WERI-Rb-1 (cell line): ENCODE results near the gene SMPD3.

Source experiments
- DNase-seq: peaks from one replicate; pipeline ENCODE4 v3.0.0-alpha.2; 2020
- H3K27ac ChIP-seq: fragments of 250-450 bp; sonication (Bioruptor Pico); 2 replicates; pipeline ENCODE4 v1.5.1; 2020; ENCODE audit warnings: mild to moderate bottlenecking, moderate library complexity
- H3K27me3 ChIP-seq: fragments of 250-450 bp; sonication (Bioruptor Pico); 2 replicates; pipeline ENCODE4 v1.5.1; 2021; ENCODE audit warnings: mild to moderate bottlenecking, low read depth, moderate library complexity; ENCODE audit not compliant: insufficient read depth, severe bottlenecking
- H3K36me3 ChIP-seq: fragments of 250-450 bp; sonication (Bioruptor Pico); 2 replicates; pipeline ENCODE4 v1.5.1; 2020; ENCODE audit warnings: mild to moderate bottlenecking, moderate library complexity
- H3K4me3 ChIP-seq: 2 replicates; pipeline ENCODE4 v1.5.1; 2011; ENCODE audit warnings: low read depth, mild to moderate bottlenecking, control low read depth, low read length
- H3K9me3 ChIP-seq: fragments of 250-450 bp; sonication (Bioruptor Pico); 2 replicates; pipeline ENCODE4 v1.5.1; 2021; ENCODE audit warnings: mild to moderate bottlenecking, moderate library complexity; ENCODE audit not compliant: severe bottlenecking
- CTCF ChIP-seq: IDR thresholded peaks from 2 replicates; pipeline ENCODE4 v1.5.1; 2011; ENCODE audit warnings: low read depth, mild to moderate bottlenecking, control low read depth, inconsistent platforms, low read length

Gene SMPD3

GRCh38 chr16:68412061-68412460, 36.2 kb downstream of the SMPD3 start:
- Histone ChIP-seq H3K9me3 (no peaks in the 10 kb centered on the region), H3K27ac (no peak overlapping the region), H3K27me3 (no peaks in the 10 kb centered on the region), H3K4me3 (no peak overlapping the region), H3K36me3 (no peaks in the 10 kb centered on the region)
- TF ChIP-seq CTCF, result no peak
- no peak for DNase-seq

- no peaks in the 10 kb centered on the region for H3K27me3 ChIP-seq
- no peak overlapping the region for H3K4me3 ChIP-seq
- no peak overlapping the region for H3K27ac ChIP-seq
- TF ChIP-seq CTCF, result no peak
- no peaks in the 10 kb centered on the region for H3K9me3 ChIP-seq
- DNase-seq, result no peak
- H3K36me3 ChIP-seq, result no peaks in the 10 kb centered on the region
Measured at GRCh38 chr16:68411086-68411485, 37.2 kb downstream of the SMPD3 start.

- Histone ChIP-seq H3K36me3 (no peaks in the 10 kb centered on the region), H3K9me3 (no peaks in the 10 kb centered on the region), H3K27ac (no peak overlapping the region), H3K27me3 (no peaks in the 10 kb centered on the region), H3K4me3 (no peak overlapping the region)
- no peak for TF ChIP-seq CTCF
- DNase-seq, result no peak
Measured at GRCh38 chr16:68408967-68409366, 39.3 kb downstream of the SMPD3 start.

GRCh38 chr16:68408428-68408827, 39.9 kb downstream of the SMPD3 start:
- Histone ChIP-seq H3K36me3 (no peaks in the 10 kb centered on the region), H3K27me3 (no peaks in the 10 kb centered on the region), H3K27ac (no peak overlapping the region), H3K9me3 (no peaks in the 10 kb centered on the region), H3K4me3 (no peak overlapping the region)
- TF ChIP-seq CTCF, result no peak
- no peak for DNase-seq

GRCh38 chr16:68406458-68407152, 41.7 kb downstream of the SMPD3 start:
- Histone ChIP-seq H3K27ac (no peak overlapping the region), H3K4me3 (no peak overlapping the region), H3K9me3 (no peaks in the 10 kb centered on the region), H3K36me3 (no peaks in the 10 kb centered on the region), H3K27me3 (no peaks in the 10 kb centered on the region)
- DNase-seq, result no peak
- no peak for TF ChIP-seq CTCF

GRCh38 chr16:68404736-68405345, 43.5 kb downstream of the SMPD3 start:
- Histone ChIP-seq H3K4me3 (no peak overlapping the region), H3K27ac (no peak overlapping the region), H3K36me3 (no peaks in the 10 kb centered on the region), H3K9me3 (no peaks in the 10 kb centered on the region), H3K27me3 (no peaks in the 10 kb centered on the region)
- DNase-seq, result no peak
- TF ChIP-seq CTCF, result no peak
